ENCODE data around the gene TTC7B. TPM values are rescaled to one million over a fixed set of nuclear protein-coding genes. Genes with fewer than 3 reads are reported as not detected.
A peak's percentile ranks its signal among the peaks of the same experiment; 100 is the strongest.

Gene TTC7B
- total and polyA plus RNA-seq, 2 of the 13 experiments (the other 11 are each of a cell fraction or from before 2014, with no cell fraction given) = 1.3 to 3.2 TPM

DNA sequence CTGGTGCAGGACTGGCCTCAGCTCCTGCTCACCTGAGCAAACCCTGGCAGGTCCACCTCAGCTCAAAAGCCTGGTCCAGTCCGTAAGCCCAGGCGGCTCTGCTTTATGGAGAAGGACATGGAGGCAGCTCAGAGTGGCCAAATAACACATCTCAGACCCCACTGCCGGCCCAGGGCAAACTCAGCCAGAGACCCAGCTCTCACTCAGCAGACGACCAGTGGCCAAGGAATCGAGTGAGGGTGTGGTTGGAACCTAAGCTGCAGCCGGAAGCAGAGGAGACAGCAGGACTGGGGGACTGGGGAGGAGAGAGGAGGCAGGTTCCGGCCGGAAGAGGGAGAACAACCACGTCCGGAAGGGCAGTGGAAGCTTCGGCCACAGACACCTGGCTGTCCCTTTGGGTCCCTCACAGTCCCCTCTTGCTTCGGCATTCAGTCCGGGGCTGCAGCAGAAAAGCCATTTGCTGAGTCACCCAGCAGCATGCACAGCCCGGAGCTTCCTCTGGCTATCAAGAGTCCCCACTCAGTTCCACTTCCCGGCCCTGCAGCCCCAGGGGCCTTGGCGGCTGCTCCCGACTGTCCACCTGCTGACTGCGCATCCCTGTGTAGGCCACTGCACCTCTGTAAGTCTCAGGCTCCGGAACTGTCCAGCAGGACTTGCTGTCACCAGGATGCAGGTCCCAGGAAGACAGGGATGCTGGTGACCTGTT is 315.4 kb downstream of the TTC7B start (continued):
- TF ChIP-seq, protein P1, sequence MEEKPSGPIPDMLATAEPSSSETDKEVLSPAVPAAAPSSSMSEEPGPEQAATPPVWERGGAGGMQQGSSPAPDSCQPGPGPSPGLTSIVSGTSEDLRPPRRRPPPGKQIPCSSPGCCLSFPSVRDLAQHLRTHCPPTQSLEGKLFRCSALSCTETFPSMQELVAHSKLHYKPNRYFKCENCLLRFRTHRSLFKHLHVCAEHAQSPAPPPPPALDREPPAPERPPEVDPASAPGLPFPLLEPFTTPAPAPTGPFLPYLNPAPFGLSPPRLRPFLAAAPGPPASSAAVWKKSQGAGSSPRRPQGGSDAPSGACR (CRISPR knock-in tag; IDR thresholded peaks at IDR 0.05) = no peak
- TF ChIP-seq ZKSCAN1 (IDR thresholded peaks at IDR 0.05; ENCODE audit: low read length) (no peak), CHD4 (IDR thresholded peaks at IDR 0.05; ENCODE audit: borderline replicate concordance, low read length) (no peak), RELA (CRISPR knock-in tag; IDR thresholded peaks at IDR 0.05) (no peak), KDM6A (CRISPR knock-in tag; IDR thresholded peaks at IDR 0.05; ENCODE audit: low read depth) (no peak), ZNF746 (CRISPR knock-in tag; IDR thresholded peaks at IDR 0.05) (no peak), CAMTA2 (CRISPR knock-in tag; IDR thresholded peaks at IDR 0.05; ENCODE audit: borderline replicate concordance) (no peak), BRD4 (CRISPR knock-in tag; IDR thresholded peaks at IDR 0.05) (no peak; the same call in 1 of the 2 replicates), ZNF136 (CRISPR knock-in tag; IDR thresholded peaks at IDR 0.05; ENCODE audit: low read depth) (no peak), PITX1 (CRISPR knock-in tag; IDR thresholded peaks at IDR 0.05) (peak; percentile 62; the same call in 1 of the 2 replicates), RFX3 (CRISPR knock-in tag; IDR thresholded peaks at IDR 0.05) (no peak), MAF1 (CRISPR knock-in tag; IDR thresholded peaks at IDR 0.05; ENCODE audit: borderline replicate concordance) (no peak), TCF7 (IDR thresholded peaks at IDR 0.05; ENCODE audit: low read depth) (no peak), EED (CRISPR knock-in tag; IDR thresholded peaks at IDR 0.05) (peak; percentile 24; the same call in 1 of the 2 replicates), CENPT (CRISPR knock-in tag; IDR thresholded peaks at IDR 0.05; ENCODE audit: low read depth) (no peak), SNAI1 (CRISPR knock-in tag; IDR thresholded peaks at IDR 0.05; ENCODE audit: borderline replicate concordance) (no peak)
- TF ChIP-seq, protein P2, sequence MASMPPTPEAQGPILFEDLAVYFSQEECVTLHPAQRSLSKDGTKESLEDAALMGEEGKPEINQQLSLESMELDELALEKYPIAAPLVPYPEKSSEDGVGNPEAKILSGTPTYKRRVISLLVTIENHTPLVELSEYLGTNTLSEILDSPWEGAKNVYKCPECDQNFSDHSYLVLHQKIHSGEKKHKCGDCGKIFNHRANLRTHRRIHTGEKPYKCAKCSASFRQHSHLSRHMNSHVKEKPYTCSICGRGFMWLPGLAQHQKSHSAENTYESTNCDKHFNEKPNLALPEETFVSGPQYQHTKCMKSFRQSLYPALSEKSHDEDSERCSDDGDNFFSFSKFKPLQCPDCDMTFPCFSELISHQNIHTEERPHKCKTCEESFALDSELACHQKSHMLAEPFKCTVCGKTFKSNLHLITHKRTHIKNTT (CRISPR knock-in tag; IDR thresholded peaks at IDR 0.05) = no peak
- TF ChIP-seq, protein P3, sequence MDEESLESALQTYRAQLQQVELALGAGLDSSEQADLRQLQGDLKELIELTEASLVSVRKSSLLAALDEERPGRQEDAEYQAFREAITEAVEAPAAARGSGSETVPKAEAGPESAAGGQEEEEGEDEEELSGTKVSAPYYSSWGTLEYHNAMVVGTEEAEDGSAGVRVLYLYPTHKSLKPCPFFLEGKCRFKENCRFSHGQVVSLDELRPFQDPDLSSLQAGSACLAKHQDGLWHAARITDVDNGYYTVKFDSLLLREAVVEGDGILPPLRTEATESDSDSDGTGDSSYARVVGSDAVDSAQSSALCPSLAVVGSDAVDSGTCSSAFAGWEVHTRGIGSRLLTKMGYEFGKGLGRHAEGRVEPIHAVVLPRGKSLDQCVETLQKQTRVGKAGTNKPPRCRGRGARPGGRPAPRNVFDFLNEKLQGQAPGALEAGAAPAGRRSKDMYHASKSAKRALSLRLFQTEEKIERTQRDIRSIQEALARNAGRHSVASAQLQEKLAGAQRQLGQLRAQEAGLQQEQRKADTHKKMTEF (CRISPR knock-in tag; IDR thresholded peaks at IDR 0.05) = peak; percentile 46; the same call in 1 of the 2 replicates
- TF ChIP-seq, protein P4, sequence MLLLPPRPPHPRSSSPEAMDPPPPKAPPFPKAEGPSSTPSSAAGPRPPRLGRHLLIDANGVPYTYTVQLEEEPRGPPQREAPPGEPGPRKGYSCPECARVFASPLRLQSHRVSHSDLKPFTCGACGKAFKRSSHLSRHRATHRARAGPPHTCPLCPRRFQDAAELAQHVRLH (CRISPR knock-in tag; IDR thresholded peaks at IDR 0.05; ENCODE audit: borderline replicate concordance, low read depth) = no peak
- TF ChIP-seq, protein P5, sequence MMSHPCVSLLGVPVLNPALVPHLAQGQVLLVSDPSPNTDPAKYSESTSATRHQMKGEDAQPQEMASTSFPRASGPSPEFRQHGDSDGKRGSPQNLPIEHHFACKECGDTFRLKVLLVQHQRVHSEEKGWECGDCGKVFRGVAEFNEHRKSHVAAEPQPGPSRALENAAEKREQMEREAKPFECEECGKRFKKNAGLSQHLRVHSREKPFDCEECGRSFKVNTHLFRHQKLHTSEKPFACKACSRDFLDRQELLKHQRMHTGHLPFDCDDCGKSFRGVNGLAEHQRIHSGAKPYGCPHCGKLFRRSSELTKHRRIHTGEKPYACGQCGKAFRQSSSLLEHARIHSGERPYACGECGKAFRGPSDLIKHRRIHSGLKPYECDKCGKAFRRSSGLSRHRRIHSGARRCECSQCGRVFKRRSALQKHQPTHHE (CRISPR knock-in tag; IDR thresholded peaks at IDR 0.05; ENCODE audit: borderline replicate concordance) = no peak
- TF ChIP-seq, protein P6, sequence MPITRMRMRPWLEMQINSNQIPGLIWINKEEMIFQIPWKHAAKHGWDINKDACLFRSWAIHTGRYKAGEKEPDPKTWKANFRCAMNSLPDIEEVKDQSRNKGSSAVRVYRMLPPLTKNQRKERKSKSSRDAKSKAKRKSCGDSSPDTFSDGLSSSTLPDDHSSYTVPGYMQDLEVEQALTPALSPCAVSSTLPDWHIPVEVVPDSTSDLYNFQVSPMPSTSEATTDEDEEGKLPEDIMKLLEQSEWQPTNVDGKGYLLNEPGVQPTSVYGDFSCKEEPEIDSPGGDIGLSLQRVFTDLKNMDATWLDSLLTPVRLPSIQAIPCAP (CRISPR knock-in tag; IDR thresholded peaks at IDR 0.05; ENCODE audit: low read depth) = no peak
- TF ChIP-seq, protein P7, sequence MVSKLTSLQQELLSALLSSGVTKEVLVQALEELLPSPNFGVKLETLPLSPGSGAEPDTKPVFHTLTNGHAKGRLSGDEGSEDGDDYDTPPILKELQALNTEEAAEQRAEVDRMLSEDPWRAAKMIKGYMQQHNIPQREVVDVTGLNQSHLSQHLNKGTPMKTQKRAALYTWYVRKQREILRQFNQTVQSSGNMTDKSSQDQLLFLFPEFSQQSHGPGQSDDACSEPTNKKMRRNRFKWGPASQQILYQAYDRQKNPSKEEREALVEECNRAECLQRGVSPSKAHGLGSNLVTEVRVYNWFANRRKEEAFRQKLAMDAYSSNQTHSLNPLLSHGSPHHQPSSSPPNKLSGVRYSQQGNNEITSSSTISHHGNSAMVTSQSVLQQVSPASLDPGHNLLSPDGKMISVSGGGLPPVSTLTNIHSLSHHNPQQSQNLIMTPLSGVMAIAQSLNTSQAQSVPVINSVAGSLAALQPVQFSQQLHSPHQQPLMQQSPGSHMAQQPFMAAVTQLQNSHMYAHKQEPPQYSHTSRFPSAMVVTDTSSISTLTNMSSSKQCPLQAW (CRISPR knock-in tag; IDR thresholded peaks at IDR 0.05) = peak; percentile 39; the same call in 1 of the 2 replicates
